ENCODE measurements around the gene NFE2L1.
"Not testable (repeated sequence)": the region's sequence is repeated elsewhere in the genome, so short reads cannot be mapped to it uniquely, and the experiment has no call there.

NFE2L1 gene

GRCh38 chr17:48047741-48048383 is at the start of gene NFE2L1:
Gene NFE2L1 (plus strand): TSS chr17:48048359. CDS start chr17:48051119, 2,760 bp downstream.
- Histone ChIP-seq H3K27ac (peak within 1 kb of the TSS; percentile 72 to 98 (median 95)), H3K4me3 (peak within 1 kb of the TSS; percentile 61 to 84 (median 73))

GRCh38 chr17:47999582-47999981 is 48.6 kb upstream of the NFE2L1 start:
- Histone ChIP-seq H3K27ac (peak overlapping the region in 1 of 21 experiments; percentile 14), H3K4me3 (no peak overlapping the region)

- Histone ChIP-seq H3K4me3 (no peak overlapping the region), H3K27ac (peak overlapping the region in 7 of 21 experiments; percentile 60 to 88 (median 72))
Measured at GRCh38 chr17:48001197-48001596, 47.0 kb upstream of the NFE2L1 start.

GRCh38 chr17:48001657-48002056 is 46.5 kb upstream of the NFE2L1 start:
- H3K4me3 ChIP-seq: not testable (repeated sequence)
- peak overlapping the region in 14 of 21 experiments; percentile 9 to 88 (median 72) for H3K27ac ChIP-seq

GRCh38 chr17:48002266-48002915 is 45.8 kb upstream of the NFE2L1 start:
- H3K4me3 ChIP-seq: no peak overlapping the region
- H3K27ac ChIP-seq: peak overlapping the region in 17 of 21 experiments; percentile 9 to 88 (median 70)

GRCh38 chr17:48002916-48003416 is 45.2 kb upstream of the NFE2L1 start:
- H3K4me3 ChIP-seq: no peak overlapping the region
- H3K27ac ChIP-seq: peak overlapping the region in 16 of 21 experiments; percentile 9 to 88 (median 68)

GRCh38 chr17:48003417-48004151 is 44.6 kb upstream of the NFE2L1 start:
- Histone ChIP-seq H3K4me3 (no peak overlapping the region), H3K27ac (peak overlapping the region in 14 of 21 experiments; percentile 16 to 88 (median 70))

GRCh38 chr17:48004983-48005382 is 43.2 kb upstream of the NFE2L1 start:
- Histone ChIP-seq H3K27ac (peak overlapping the region in 2 of 21 experiments; percentile 3 to 52), H3K4me3 (no peak overlapping the region)

GRCh38 chr17:48006936-48007709 is 41.0 kb upstream of the NFE2L1 start:
- H3K27ac ChIP-seq: no peak overlapping the region

GRCh38 chr17:48010193-48010592 is 38.0 kb upstream of the NFE2L1 start:
- H3K4me3 ChIP-seq: no peak overlapping the region
- no peak overlapping the region for H3K27ac ChIP-seq

More at GRCh38 chr17:48006936-48007709, 41.0 kb upstream of the NFE2L1 start:
- no peak overlapping the region for H3K4me3 ChIP-seq

GRCh38 chr17:48011405-48012150 is 36.6 kb upstream of the NFE2L1 start:
- Histone ChIP-seq H3K27ac (no peak overlapping the region), H3K4me3 (peak overlapping the region; percentile 7 to 34 (median 24))

- no peak overlapping the region for H3K27ac ChIP-seq
- H3K4me3 ChIP-seq: peak overlapping the region; percentile 7 to 34 (median 24)
Measured at GRCh38 chr17:48012151-48012520, 36.0 kb upstream of the NFE2L1 start.

GRCh38 chr17:48012654-48013053 is 35.5 kb upstream of the NFE2L1 start:
- Histone ChIP-seq H3K4me3 (peak overlapping the region in 2 of 7 experiments; percentile 7 to 30), H3K27ac (no peak overlapping the region)

GRCh38 chr17:48013876-48014594 is 34.1 kb upstream of the NFE2L1 start:
- no peak overlapping the region for H3K27ac ChIP-seq
- H3K4me3 ChIP-seq: no peak overlapping the region

GRCh38 chr17:48014595-48015111 is 33.5 kb upstream of the NFE2L1 start:
- Histone ChIP-seq H3K27ac (no peak overlapping the region), H3K4me3 (no peak overlapping the region)

- H3K4me3 ChIP-seq: no peak overlapping the region
Measured at GRCh38 chr17:48016112-48016511, 32.0 kb upstream of the NFE2L1 start.

GRCh38 chr17:48017817-48018158 is 30.4 kb upstream of the NFE2L1 start:
- peak overlapping the region in 1 of 21 experiments; percentile 4 for H3K27ac ChIP-seq

More at GRCh38 chr17:48016112-48016511, 32.0 kb upstream of the NFE2L1 start:
- no peak overlapping the region for H3K27ac ChIP-seq

GRCh38 chr17:48021934-48022333 is 26.2 kb upstream of the NFE2L1 start:
- Histone ChIP-seq H3K4me3 (no peak overlapping the region), H3K27ac (no peak overlapping the region)

More at GRCh38 chr17:48017817-48018158, 30.4 kb upstream of the NFE2L1 start:
- H3K4me3 ChIP-seq: not testable (repeated sequence)
